ENCODE data around the gene SRBD1. TPM values are rescaled to one million over a fixed set of nuclear protein-coding genes. Genes with fewer than 3 reads are reported as not detected.

The SRBD1 gene
- total RNA-seq, 4 donors from 2014 or later = 9.0 to 22.0 (median 13.0) TPM

DNA sequence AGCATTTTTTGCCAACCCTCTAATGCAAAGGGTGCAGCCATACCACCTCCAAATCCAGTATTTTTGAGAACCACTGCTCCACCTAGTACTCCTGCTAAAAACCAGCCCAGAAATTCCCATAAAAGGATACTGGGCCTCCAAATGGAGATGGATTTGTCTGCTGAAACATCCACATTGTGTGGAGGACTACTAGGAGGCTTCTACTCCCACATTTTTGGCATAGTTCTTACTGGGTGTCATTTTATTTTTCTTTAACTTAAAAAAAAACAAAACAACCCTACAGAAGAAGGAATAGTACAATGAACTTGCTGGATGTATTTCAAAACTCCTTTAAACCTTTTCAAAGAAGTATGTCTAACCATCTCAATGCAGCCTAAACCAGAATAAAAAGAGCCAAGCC is 219.2 kb downstream of the SRBD1 start:
- H3K4me1 ChIP-seq = no peaks in the 10 kb centered on the region
- intact Hi-C loops (cut with DNase I) = no loop called here
- no peak overlapping the region for H3K27ac ChIP-seq (replicated peaks in 1 of 4)
- no peaks in the 10 kb centered on the region for H3K27me3 ChIP-seq
- H3K4me3 ChIP-seq = no peak overlapping the region
- TF ChIP-seq, protein P1, sequence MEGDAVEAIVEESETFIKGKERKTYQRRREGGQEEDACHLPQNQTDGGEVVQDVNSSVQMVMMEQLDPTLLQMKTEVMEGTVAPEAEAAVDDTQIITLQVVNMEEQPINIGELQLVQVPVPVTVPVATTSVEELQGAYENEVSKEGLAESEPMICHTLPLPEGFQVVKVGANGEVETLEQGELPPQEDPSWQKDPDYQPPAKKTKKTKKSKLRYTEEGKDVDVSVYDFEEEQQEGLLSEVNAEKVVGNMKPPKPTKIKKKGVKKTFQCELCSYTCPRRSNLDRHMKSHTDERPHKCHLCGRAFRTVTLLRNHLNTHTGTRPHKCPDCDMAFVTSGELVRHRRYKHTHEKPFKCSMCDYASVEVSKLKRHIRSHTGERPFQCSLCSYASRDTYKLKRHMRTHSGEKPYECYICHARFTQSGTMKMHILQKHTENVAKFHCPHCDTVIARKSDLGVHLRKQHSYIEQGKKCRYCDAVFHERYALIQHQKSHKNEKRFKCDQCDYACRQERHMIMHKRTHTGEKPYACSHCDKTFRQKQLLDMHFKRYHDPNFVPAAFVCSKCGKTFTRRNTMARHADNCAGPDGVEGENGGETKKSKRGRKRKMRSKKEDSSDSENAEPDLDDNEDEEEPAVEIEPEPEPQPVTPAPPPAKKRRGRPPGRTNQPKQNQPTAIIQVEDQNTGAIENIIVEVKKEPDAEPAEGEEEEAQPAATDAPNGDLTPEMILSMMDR (IDR thresholded peaks at IDR 0.05) = no peak
- TF ChIP-seq POLR2A (IDR thresholded peaks at IDR 0.05; ENCODE audit: low read depth) (no peak), EP300 (IDR thresholded peaks at IDR 0.05) (no peak), POLR2AphosphoS5 (IDR thresholded peaks at IDR 0.05) (no peak)
- DNase-seq (ENCODE audit: extremely low spot score) = no peak
- peaks cover 0 to 27% (median 16%) of the 10 kb centered on the region in 4 donors for H3K36me3 ChIP-seq
- no peaks in the 10 kb centered on the region for H3K9me3 ChIP-seq

DNA sequence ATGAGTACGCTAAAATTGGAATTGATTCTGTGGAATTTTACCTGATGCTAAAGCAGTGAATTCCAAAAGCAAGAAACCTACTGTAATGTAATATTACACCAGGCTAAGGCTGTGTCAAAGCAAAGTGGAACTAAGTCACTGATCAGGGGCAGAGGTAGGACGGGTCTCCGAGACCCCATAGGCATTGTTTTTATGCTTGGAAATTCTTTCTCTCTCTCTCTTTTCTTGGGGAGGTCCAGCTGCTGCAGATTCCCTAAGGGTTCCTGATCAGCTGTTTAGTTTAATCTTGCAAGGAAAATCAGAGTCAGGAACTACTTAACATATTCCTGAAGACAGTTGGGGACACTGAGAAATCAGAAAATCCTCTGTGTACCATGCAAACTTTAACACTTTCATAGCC is 220.2 kb downstream of the SRBD1 start:
- Histone ChIP-seq H3K36me3 (peaks cover 0 to 27% (median 16%) of the 10 kb centered on the region in 4 donors), H3K9me3 (no peaks in the 10 kb centered on the region), H3K27me3 (no peaks in the 10 kb centered on the region), H3K27ac (replicated peaks in 1 of 4) (no peak overlapping the region), H3K4me3 (no peak overlapping the region), H3K4me1 (no peaks in the 10 kb centered on the region)
- intact Hi-C loops (cut with DNase I) = no loop called here
- no peak for TF ChIP-seq POLR2AphosphoS5 (IDR thresholded peaks at IDR 0.05)
- TF ChIP-seq, protein P1 (IDR thresholded peaks at IDR 0.05) = no peak
- WGBS = 83% methylated on average over 3 of the region's 3 CpGs
- DNase-seq (ENCODE audit: extremely low spot score) = no peak

DNA sequence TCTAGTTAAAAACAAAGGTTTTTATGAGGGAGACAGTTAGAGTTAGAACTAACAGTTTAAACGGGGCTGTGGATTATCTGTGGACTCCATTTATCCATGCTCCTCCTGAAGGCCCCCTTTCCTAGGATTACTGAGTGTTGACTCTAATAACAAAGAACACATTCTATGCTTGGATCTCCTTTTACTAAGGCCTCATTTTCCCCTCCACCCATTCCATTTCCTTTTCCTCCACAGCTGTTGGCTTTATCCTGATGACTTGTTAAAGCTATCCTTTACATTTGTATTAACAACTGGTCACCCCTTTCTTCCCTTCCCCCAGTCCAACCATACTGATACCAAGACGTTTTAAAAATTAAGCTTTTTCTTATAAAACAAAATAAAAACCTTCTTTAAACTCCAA is 220.6 kb downstream of the SRBD1 start:
- no peaks in the 10 kb centered on the region for H3K9me3 ChIP-seq
- no peak for DNase-seq (ENCODE audit: extremely low spot score)
- no peak overlapping the region for H3K4me3 ChIP-seq
- TF ChIP-seq, protein P1 (IDR thresholded peaks at IDR 0.05) = no peak
- TF ChIP-seq POLR2A (IDR thresholded peaks at IDR 0.05; ENCODE audit: low read depth) (no peak), EP300 (IDR thresholded peaks at IDR 0.05) (no peak), POLR2AphosphoS5 (IDR thresholded peaks at IDR 0.05) (no peak)
- intact Hi-C loops (cut with DNase I) = no loop called here
- H3K27me3 ChIP-seq = no peaks in the 10 kb centered on the region
- H3K4me1 ChIP-seq = no peaks in the 10 kb centered on the region
- H3K36me3 ChIP-seq = peaks cover 0 to 27% (median 16%) of the 10 kb centered on the region in 4 donors
- WGBS = 64% methylated on average over 2 of the region's 2 CpGs
- H3K27ac ChIP-seq (replicated peaks in 1 of 4) = no peak overlapping the region

DNA sequence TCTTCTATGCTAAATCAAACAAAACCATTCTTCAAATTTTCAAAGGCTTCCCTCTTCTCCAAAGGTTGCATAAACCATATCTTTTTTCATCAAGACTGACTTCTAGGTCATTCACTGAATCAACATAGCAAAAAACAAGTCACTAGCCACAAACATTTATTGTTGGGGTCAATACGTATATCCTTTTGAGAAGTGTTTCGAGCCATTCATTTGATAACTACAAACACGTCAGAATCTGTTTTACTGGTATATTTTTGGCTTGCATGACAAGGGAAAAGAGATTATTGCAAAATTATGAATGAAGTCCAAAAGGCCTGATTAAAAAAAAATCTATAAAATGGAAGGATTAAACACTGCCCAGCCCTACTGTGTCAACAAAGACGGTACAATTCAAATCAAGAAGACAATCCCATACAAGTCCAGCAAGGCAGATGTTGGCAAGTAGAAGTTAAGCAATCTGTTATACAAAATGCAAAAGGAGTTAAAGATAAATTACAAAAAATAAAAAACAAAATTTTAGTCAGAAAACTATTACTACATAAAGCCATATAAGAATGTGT is 222.4 kb downstream of the SRBD1 start:
- no peak for TF ChIP-seq EP300 (IDR thresholded peaks at IDR 0.05)
- TF ChIP-seq POLR2AphosphoS5 (IDR thresholded peaks at IDR 0.05) = no peak
- TF ChIP-seq, protein P1 (IDR thresholded peaks at IDR 0.05) = no peak
- TF ChIP-seq POLR2A (IDR thresholded peaks at IDR 0.05; ENCODE audit: low read depth) = no peak
- intact Hi-C loops (cut with DNase I) = no loop called here
- Histone ChIP-seq H3K4me3 (no peak overlapping the region), H3K4me1 (no peaks in the 10 kb centered on the region), H3K27ac (replicated peaks in 1 of 4) (no peak overlapping the region), H3K27me3 (no peaks in the 10 kb centered on the region), H3K9me3 (no peaks in the 10 kb centered on the region), H3K36me3 (peaks cover 0 to 27% (median 16%) of the 10 kb centered on the region in 4 donors)
- DNase-seq (ENCODE audit: extremely low spot score) = no peak
- WGBS = 91% methylated on average over 4 of the region's 4 CpGs

DNA sequence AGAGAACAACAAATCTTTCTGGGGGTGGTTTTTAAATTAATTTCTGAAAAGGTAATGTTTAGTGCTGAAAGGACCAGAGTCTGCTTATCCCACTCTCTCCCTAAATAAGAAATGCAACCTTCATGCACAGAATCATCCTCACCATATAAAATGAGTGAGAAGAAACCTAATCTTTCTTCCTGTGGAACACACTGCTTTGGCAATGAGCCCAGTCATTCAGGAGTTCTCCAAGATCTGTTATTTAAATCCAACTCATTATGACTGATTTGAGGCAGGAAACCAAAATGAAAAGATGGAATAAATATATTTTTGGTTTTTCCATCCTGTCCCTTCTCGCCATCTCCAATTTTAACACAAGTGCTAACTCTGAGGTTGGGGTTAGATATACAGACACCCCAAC is 228.3 kb downstream of the SRBD1 start:
- intact Hi-C loops (cut with DNase I) = no loop called here
- H3K27ac ChIP-seq (replicated peaks in 1 of 4) = no peak overlapping the region
- TF ChIP-seq EP300 (IDR thresholded peaks at IDR 0.05) (no peak), POLR2AphosphoS5 (IDR thresholded peaks at IDR 0.05) (no peak), POLR2A (IDR thresholded peaks at IDR 0.05; ENCODE audit: low read depth) (no peak)
- TF ChIP-seq, protein P1 (IDR thresholded peaks at IDR 0.05) = no peak
- WGBS = 67% methylated on average over 1 of the region's 1 CpG
- H3K27me3 ChIP-seq = no peaks in the 10 kb centered on the region
- H3K4me1 ChIP-seq = no peaks in the 10 kb centered on the region
- no peak for DNase-seq (ENCODE audit: extremely low spot score)
- no peaks in the 10 kb centered on the region for H3K9me3 ChIP-seq
- H3K36me3 ChIP-seq = peaks cover 0 to 6% (median 0%) of the 10 kb centered on the region in 4 donors
- no peak overlapping the region for H3K4me3 ChIP-seq

Measured in esophagus muscularis mucosa (tissue), 4 donors.